Activated CD4-positive, alpha-beta T cell treated with anti-CD3 and anti-CD28 coated beads, Interleukin-2, amount 50 U/mL, for 4 hours (primary cell): Measurements from ENCODE around the gene KRT85.

ENCODE experiments used
- DNase-seq, 2 experiments: peaks; one replicate each; pipeline ENCODE4 v3.0.0-alpha.2; 2020

KRT85 gene

GRCh38 chr12:52392465-52393007 lies 25.3 kb upstream of the KRT85 start:
- DNase-seq = no peak

- no peak for DNase-seq
Measured at GRCh38 chr12:52391618-52392002, 24.3 kb upstream of the KRT85 start.

GRCh38 chr12:52390739-52391617 lies 23.7 kb upstream of the KRT85 start:
- DNase-seq = no peak

- DNase-seq = no peak
Measured at GRCh38 chr12:52389313-52390207, 22.3 kb upstream of the KRT85 start.

GRCh38 chr12:52387859-52388258 lies 20.6 kb upstream of the KRT85 start:
- DNase-seq = no peak

GRCh38 chr12:52385226-52385702 lies 18.0 kb upstream of the KRT85 start, which contains the start of gene KRT84:
Gene KRT84, minus strand, starts transcription at chr12:52385652. Its CDS starts 67 bp downstream, at chr12:52385585.
- DNase-seq = no peak

GRCh38 chr12:52383331-52383730 lies 16.1 kb upstream of the KRT85 start:
- no peak for DNase-seq

GRCh38 chr12:52382854-52383253 lies 15.6 kb upstream of the KRT85 start:
- no peak for DNase-seq

- DNase-seq = no peak
Measured at GRCh38 chr12:52381206-52381605, 13.9 kb upstream of the KRT85 start.

GRCh38 chr12:52380271-52380694 lies 13.0 kb upstream of the KRT85 start:
- no peak for DNase-seq

GRCh38 chr12:52379536-52379935 lies 12.3 kb upstream of the KRT85 start:
- no peak for DNase-seq

- DNase-seq = no peak
Measured at GRCh38 chr12:52378091-52378490, 10.8 kb upstream of the KRT85 start.

GRCh38 chr12:52377266-52377665 lies 10.0 kb upstream of the KRT85 start:
- DNase-seq = no peak

GRCh38 chr12:52372216-52373154 lies 5.2 kb upstream of the KRT85 start:
- DNase-seq = peak; percentile 33 to 35

- DNase-seq = no peak
Measured at GRCh38 chr12:52371716-52372115, 4.4 kb upstream of the KRT85 start.

- DNase-seq = no peak
Measured at GRCh38 chr12:52370926-52371608, 3.8 kb upstream of the KRT85 start.

- no peak for DNase-seq
Measured at GRCh38 chr12:52369809-52370208, 2.5 kb upstream of the KRT85 start.

- no peak for DNase-seq
Measured at GRCh38 chr12:52369211-52369610, 1.9 kb upstream of the KRT85 start.

- DNase-seq = no peak
Measured at GRCh38 chr12:52368508-52368907, 1.2 kb upstream of the KRT85 start.

GRCh38 chr12:52367876-52368275 lies 595 bp upstream of the KRT85 start:
- no peak for DNase-seq

GRCh38 chr12:52364901-52365489 lies 2.3 kb downstream of the KRT85 start:
- no peak for DNase-seq
